Spleen (tissue), 11 donors: ENCODE data around the gene CANT1. TPM values are rescaled to one million over a fixed set of nuclear protein-coding genes. Genes with fewer than 3 reads are reported as not detected.

Source experiments
- DNase-seq: peaks from one replicate; pipeline ENCODE4 v3.0.0-alpha.2; 2020
- H3K27ac ChIP-seq, 8 donors: fragments of 200-600 bp; sonication (generic) in 7 of 8; 1 replicate in 4 of 8; 2 replicates in 4 of 8; pipeline versions ENCODE4 v1.5.0 to v1.8.0; 2016 to 2021; ENCODE audit warnings: inconsistent platforms in 4 of 8, mild to moderate bottlenecking in 4 of 8, moderate library complexity in 1 of 8
- H3K27me3 ChIP-seq, 7 donors: fragments of 200-600 bp; sonication (generic) in 6 of 7; replicated peaks in 1 of 7; 1 replicate in 4 of 7; 2 replicates in 3 of 7; pipeline versions ENCODE4 v1.5.0 to v1.8.0; 2016 to 2021; ENCODE audit warnings: inconsistent platforms in 3 of 7, mild to moderate bottlenecking in 1 of 7
- H3K36me3 ChIP-seq, 6 donors: fragments of 200-600 bp; sonication (generic) in 5 of 6; 1 replicate in 4 of 6; 2 replicates in 2 of 6; pipeline versions ENCODE4 v1.5.0 to v1.8.0; 2016 to 2021; ENCODE audit warnings: inconsistent platforms in 2 of 6
- H3K4me1 ChIP-seq, 6 donors: fragments of 200-600 bp; sonication (generic) in 5 of 6; 1 replicate in 3 of 6; 2 replicates in 3 of 6; pipeline versions ENCODE4 v1.5.0 to v1.8.0; 2016 to 2021; ENCODE audit warnings: inconsistent platforms in 3 of 6
- H3K4me3 ChIP-seq, 8 donors: fragments of 200-600 bp; sonication (generic) in 7 of 8; 1 replicate in 4 of 8; 2 replicates in 4 of 8; pipeline versions ENCODE4 v1.5.0 to v1.8.0; 2016 to 2021; ENCODE audit warnings: inconsistent platforms in 4 of 8, mild to moderate bottlenecking in 4 of 8, moderate library complexity in 2 of 8
- H3K9me3 ChIP-seq, 8 donors: fragments of 200-600 bp; sonication (generic) in 7 of 8; 1 replicate in 4 of 8; 2 replicates in 4 of 8; pipeline versions ENCODE4 v1.5.0 to v1.8.0; 2016 to 2021; ENCODE audit warnings: inconsistent platforms in 4 of 8
- CTCF ChIP-seq, 11 experiments: fragments of 200-600 bp in 7 of 11; fragments of 450-650 bp in 4 of 11; sonication (generic) in 4 of 11; IDR thresholded peaks in 8 of 11; conservative IDR thresholded peaks in 3 of 11; 1 replicate in 7 of 11; 2 replicates in 4 of 11; pipeline versions ENCODE4 v1.4.0 to v1.8.0; 2016 to 2021; ENCODE audit warnings: antibody characterized with exemption in 11 of 11, inconsistent platforms in 4 of 11, mild to moderate bottlenecking in 1 of 11
- POLR2A ChIP-seq, 3 donors: fragments of 450-650 bp; IDR thresholded peaks; one replicate each; pipeline ENCODE4 v1.5.1; 2017; ENCODE audit warnings: antibody characterized with exemption in 3 of 3, mild to moderate bottlenecking in 1 of 3
- POLR2AphosphoS5 ChIP-seq, 3 donors: sonication (generic); formaldehyde crosslinking; IDR thresholded peaks; one replicate each; pipeline ENCODE4 v1.5.1; 2017; ENCODE audit warnings: antibody characterized with exemption in 3 of 3
- WGBS, 5 donors: extraction: QIAGEN DNeasy Blood & Tissue Kit in 3 of 5; methylation state at CpG; one replicate each; pipeline versions ENCODE4 v1.1.5 to v1.1.7; 2013 to 2018; 5-methylcytosine and 5-hydroxymethylcytosine counted together
- intact Hi-C: fragments of 100-400 bp; cut with DNase I; formaldehyde crosslinking; loops from one replicate; pipeline ENCODE4 v1.15.0; 2023; ENCODE audit warnings: low total_unique reads
- polyA plus RNA-seq, 3 donors: library from polyadenylated mRNA; stranded (reverse); fragments of 200-250 nt; gene quantifications; one replicate each; pipeline ENCODE4 v1.2.1, GENCODE V29; 2013
- total RNA-seq, 7 donors: library from RNA; depleted of rRNA in 3 of 7; stranded (reverse); fragments of >200 nt in 3 of 7; fragmentation: NEBNext Ultra II Directional in 4 of 7; extraction: Animal tissue kit (Norgen Biotek cat#: 25700) in 4 of 7; gene quantifications; one replicate each; pipeline versions ENCODE4 v1.1.0 to v1.2.1, GENCODE V29; 2016 to 2021
- donor health status: healthy with polysubstance abuse.
- donor health status: DM: no; HTN: no; CAD: no; lungs with moderate emphysema.
- donor health status: DM: no; HTN: no; CAD: no.
- donor health status: Bipolar disorder and iron deficiency.
- donor health status: healthy.
- donor health status: DM: no; HTN: no; CAD: no.
- donor health status: DM: yes; HTN: yes; CAD: no.

The CANT1 gene
- total and polyA plus RNA-seq, 10 donors: 11.2 to 76.6 (median 50.2) TPM

- Histone ChIP-seq H3K4me1 (peaks cover 13 to 84% (median 46%) of the 10 kb centered on the region in 6 donors), H3K9me3 (no peaks in the 10 kb centered on the region), H3K27ac (peak overlapping the region in 2 of 8 donors; percentile 43 to 44), H3K27me3 (no peaks in the 10 kb centered on the region), H3K36me3 (peaks cover 0 to 18% (median 0%) of the 10 kb centered on the region in 6 donors), H3K4me3 (no peak overlapping the region)
- 84 to 90% (median 85%) methylated on average over 23 of the region's 23 CpGs for WGBS, 5 donors
- intact Hi-C loops: loop anchor here (5.0 kb wide), 1 partner anchor 112 kb away; no protein-coding TSS in a partner anchor
- no peak for DNase-seq
- no peak for TF ChIP-seq POLR2AphosphoS5 (IDR thresholded peaks at IDR 0.05)
- no peak for TF ChIP-seq POLR2A (IDR thresholded peaks at IDR 0.05)
- no peak for TF ChIP-seq CTCF (IDR thresholded peaks at IDR 0.05 in 8 of 11, conservative IDR thresholded peaks at IDR 0.05 in 3 of 11)
Measured at GRCh38 chr17:78973792-78974520, 35.6 kb downstream of the CANT1 start.

GRCh38 chr17:78973196-78973595 lies 36.4 kb downstream of the CANT1 start:
- Histone ChIP-seq H3K27ac (peak overlapping the region in 5 of 8 donors; percentile 23 to 44 (median 42)), H3K4me1 (peaks cover 13 to 76% (median 43%) of the 10 kb centered on the region in 6 donors), H3K9me3 (no peaks in the 10 kb centered on the region), H3K27me3 (no peaks in the 10 kb centered on the region), H3K36me3 (peaks cover 0 to 21% (median 0%) of the 10 kb centered on the region in 6 donors), H3K4me3 (no peak overlapping the region)
- TF ChIP-seq CTCF (IDR thresholded peaks at IDR 0.05 in 8 of 11, conservative IDR thresholded peaks at IDR 0.05 in 3 of 11) (no peak), POLR2AphosphoS5 (IDR thresholded peaks at IDR 0.05) (no peak), POLR2A (IDR thresholded peaks at IDR 0.05) (no peak)
- intact Hi-C loops: loop anchor here (5.0 kb wide), 1 partner anchor 111 kb away; no protein-coding TSS in a partner anchor
- no peak for DNase-seq
- WGBS, 5 donors: 72 to 84% (median 83%) methylated on average over 10 to 11 of the region's 11 CpGs

GRCh38 chr17:78972507-78973105 lies 37.0 kb downstream of the CANT1 start:
- WGBS, 5 donors: 81 to 91% (median 87%) methylated on average over 15 of the region's 15 CpGs
- intact Hi-C loops: loop anchor here (5.0 kb wide), 1 partner anchor 110 kb away; no protein-coding TSS in a partner anchor
- TF ChIP-seq POLR2AphosphoS5 (IDR thresholded peaks at IDR 0.05) (no peak), CTCF (IDR thresholded peaks at IDR 0.05 in 8 of 11, conservative IDR thresholded peaks at IDR 0.05 in 3 of 11) (no peak), POLR2A (IDR thresholded peaks at IDR 0.05) (no peak)
- H3K4me3 ChIP-seq: no peak overlapping the region
- H3K4me1 ChIP-seq: peaks cover 13 to 70% (median 39%) of the 10 kb centered on the region in 6 donors
- peaks cover 0 to 21% (median 0%) of the 10 kb centered on the region in 6 donors for H3K36me3 ChIP-seq
- no peak for DNase-seq
- H3K27me3 ChIP-seq: no peaks in the 10 kb centered on the region
- H3K9me3 ChIP-seq: no peaks in the 10 kb centered on the region
- peak overlapping the region in 5 of 8 donors; percentile 20 to 43 (median 33) for H3K27ac ChIP-seq
